Measurements from ENCODE around the gene PFKFB2.

Gene PFKFB2

DNA sequence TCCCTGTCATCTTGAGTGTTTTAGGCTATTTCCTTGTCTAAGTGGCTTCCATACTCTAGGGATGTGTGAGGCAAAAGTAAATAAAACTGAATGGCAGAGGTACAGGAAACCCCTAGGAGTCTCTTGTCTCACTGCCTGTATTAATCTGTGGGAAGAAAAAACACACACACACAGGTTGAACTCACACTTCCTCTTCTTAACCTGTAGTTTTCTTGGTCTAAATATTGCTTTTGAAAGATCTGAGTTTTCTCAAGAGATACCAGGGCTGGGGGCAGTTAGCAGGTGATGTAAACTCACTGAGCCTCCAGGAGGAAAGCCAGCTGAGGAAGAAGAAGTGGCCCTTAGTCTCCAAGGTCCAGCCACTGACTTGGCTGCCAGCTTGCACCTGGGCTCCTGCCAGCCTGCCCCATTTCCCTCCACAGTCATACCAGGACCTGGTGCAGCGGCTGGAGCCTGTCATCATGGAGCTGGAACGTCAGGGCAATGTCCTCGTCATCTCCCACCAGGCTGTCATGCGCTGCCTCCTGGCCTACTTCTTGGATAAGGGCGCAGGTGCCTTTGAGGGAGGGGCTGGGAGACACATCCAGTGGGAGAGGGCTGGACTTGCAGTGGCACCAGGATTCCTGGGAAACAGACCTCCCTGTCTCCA lies 16.9 kb downstream of the PFKFB2 start:
- DNase-seq = no peak

DNA sequence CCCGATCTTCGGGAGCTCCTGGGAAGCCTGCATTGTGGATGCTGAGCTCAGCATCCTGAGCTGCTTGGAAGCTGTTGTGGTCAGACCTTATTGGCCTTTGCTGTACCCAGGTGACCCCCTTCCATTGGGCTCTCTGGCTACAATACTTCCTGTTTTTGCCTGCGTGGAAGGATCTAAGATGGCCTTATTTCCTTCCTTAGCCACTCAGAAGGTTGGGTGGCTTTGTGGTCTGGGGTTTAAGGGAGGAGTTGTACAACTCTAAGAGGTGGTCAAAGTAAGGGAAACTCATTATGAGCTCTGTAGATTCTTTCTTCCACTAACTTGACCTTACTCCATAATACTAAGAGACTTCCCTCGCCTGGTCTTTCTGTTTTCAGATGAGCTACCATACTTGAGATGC lies 17.7 kb downstream of the PFKFB2 start:
- no peak for DNase-seq

DNA sequence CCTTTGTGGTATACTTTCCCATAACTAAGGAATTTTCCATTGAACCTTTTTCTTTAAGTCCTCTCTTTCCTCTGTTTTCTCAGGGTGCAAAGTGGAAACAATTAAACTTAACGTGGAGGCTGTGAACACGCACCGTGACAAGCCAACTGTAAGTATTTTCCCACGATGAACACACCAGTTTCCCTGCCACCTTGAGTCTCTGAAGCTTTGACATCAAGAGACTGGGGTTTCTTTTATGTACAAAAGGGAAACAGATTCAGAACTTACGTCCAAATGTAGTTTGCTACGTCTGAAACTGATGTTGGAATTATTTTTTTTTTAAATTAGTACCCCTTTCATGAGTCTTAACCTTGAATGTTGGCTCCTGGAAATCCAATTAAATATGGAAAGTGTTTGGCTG lies 18.4 kb downstream of the PFKFB2 start:
- no peak for DNase-seq

DNA sequence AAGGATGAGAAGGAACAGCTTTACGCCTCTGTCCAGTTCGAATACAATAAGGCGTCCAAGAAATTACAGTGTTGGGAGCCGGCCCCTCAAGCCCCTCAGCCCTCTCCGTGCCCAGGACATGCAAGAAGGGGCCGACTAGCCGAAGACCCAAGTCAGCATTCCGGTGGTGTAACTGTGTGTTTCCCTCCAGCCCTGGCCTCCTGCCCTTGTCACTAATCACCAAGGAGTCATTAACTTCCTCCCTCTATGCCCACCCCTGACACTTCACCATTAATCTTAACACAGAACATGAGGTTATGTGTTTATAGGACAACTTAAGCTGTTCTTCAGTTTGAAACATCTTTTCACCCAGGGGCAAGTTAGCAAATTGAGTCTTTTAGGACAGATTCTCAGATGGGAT lies 19.2 kb downstream of the PFKFB2 start:
- no peak for DNase-seq

DNA sequence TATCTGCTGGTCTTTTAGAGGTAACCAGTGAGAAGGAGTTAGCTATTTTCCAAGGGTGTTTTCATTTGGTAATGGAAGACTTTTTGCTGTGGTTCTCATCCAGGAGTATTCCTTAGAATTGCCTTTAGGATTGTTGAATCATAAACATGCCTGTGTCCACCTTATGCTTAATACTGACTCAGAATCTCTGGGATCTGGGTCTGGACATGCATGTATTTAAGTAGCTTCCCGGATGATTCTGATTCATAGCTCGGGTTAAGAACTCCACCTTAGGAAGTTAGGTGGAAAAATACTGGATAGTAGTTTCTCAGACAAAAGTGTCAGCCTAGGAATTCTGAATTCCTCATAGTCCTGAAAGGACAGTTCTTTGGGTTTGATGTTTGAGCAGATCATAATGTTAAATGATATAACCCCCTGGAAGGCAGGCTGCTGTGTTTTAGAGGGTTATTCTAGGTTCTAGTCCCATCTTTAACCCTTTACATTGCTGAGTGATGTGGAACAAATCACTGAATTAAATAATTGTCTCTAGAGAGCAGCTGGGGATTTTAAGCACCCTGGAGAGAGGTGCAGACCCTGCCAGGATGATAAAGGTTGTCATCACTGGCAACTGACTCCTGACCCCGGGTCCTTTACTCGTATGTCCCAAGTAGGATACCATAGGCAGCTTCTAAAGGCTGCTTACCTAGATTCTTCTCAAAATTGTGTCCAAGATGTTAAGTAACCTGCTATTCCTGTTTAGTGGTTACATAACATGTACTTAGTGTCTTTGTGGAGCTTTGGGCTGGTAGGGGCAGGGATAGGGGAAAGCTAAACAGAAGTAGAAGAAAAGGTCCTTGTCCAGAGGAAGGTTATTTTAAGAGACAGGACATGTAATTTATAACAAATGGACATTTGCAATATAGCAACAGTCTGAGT lies 21.1 kb downstream of the PFKFB2 start:
- DNase-seq = no peak

DNA sequence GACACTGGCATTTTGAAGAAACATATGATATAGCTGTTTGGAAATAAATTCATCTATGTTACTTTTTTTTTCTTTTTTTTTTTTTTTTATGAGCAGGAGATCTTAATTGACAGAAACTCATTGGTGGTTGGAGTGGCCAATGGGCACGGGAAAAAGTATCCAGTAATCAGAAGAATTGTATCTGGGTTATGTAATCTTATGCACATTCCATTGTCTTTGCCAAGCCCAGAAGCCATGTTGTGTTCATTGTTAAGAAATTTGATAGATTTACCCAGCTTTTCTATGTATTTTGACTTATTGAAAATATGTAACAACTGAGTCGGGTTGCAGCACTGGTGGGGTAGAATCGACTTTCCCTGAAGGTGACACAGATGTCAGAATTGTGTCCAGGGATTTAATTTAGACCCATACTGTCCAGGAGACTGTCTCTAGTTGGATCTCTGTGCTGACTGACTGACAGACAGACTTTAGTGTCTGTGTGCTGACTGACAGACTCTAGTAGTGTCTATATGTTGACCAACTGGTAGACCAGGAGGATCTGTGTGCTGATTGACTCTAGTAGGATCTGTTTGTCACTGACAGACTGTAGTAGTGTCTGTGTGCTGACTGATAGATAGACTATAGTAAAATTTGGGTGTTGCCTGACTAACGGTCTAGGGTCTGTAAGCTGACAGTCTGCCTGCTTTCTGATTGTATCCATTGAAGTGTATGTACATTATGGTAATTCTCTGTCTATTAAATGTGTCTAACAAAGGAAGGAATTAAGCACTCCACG lies 23.3 kb downstream of the PFKFB2 start:
- no peak for DNase-seq

DNA sequence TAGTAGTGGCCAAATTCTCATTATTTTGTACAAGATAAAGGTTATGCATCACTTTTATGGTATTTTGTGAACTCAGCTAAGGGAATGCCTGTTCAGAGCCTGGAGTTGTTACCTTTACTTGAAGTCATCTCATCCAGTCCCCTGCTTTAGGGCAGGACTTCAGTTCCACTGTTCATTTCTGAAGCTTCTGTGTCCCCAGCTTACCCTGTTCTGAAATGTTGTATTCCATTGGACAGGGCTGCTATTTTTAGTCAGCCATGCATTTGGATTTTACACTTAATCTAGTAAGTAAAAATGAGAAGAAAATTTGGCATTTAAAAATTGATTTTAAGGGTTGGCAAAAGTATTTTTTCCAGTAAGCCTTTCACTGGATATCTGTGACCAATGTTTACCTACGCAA lies 23.9 kb downstream of the PFKFB2 start:
- DNase-seq = no peak

DNA sequence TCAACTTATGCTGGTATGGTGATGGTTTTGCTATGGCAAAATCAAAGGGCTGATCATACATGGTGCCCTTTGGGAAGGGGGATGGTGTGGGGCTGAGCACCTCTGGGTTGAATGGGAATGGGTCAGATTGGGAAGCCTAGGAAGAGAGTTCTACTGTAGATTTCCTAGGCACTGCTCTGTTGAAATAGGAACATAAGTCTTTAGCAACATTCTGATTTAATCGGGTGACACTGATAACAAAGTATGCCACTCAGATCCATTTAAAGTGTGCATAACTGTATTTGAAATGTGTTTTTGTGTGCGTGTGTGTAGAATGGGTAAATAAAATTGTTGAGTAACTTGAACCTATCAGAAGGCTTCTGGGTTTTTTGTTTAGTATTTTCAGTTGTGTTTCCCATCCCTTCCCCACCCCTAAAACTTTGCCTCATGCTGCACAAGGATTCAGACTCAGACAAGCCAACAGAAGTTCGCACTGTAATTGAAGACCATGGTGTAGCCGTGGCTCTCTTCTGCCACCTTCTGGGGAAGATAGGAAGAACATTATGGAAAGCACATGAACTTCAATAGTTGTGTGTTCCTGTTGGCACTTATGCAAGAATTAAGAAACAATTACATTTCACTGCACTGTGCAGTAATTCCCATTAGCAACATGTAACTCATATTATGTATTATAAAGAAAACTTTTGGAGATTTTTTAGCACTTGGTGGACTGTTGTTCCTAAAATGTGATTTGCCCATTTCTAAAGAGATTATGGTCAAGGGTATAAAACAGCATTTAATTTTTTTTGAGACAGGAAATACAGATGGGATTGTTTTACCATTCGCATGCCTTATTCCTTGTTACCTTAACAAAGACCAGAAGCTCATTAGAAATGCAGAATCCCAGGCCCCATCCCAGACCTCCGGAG lies 24.6 kb downstream of the PFKFB2 start:
- DNase-seq = peak; percentile 35

DNA sequence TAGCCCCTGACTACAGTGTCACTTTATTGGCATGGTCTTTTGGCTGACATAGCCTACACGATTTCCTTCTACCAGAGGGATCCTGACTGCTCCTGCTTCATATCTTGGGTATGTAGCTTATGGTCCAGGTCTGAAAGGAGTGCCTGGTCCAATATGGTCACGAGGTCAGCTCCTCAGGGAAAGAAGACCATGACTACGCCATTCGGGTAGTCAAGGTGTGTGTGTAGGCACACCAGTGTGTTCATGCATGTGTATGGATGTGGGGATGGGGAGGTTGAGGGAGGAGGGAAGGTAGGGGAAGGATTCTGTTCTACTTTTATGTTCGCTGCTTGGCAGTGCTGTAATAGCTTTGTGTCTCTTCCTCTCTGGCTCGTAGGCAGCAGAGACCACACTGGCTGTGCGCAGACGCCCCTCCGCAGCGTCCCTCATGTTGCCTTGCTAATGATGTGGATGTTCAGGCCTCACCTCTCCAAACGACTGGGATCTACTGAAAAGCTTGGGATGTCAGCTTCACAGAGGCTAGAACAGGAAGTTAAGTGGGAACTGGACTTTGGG lies 25.6 kb downstream of the PFKFB2 start:
- DNase-seq = no peak

DNA sequence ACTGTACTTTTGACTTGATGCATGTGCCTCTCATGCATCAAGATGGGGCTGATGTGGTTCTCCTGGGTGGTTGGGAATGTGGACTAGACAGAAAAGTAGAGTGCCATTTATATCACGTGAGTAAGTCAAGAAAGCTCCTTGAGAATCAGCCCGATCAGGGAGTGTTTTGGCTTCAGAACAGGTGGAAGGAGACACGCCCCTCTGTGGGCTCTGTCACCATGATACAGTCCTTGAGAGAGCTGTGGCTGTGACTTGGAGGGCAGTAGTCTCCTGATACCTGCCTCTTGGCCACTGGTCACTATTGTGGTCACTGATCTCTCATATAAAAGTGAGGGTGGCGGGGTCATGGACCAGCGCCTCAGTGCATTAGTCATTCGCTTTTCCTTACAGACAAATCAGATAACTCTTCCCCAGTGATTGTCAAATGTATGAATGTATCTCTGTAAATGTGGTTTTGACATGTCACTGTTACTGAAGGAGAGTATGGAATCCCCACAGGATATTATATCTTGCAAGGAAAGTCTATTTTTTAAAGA lies 26.7 kb downstream of the PFKFB2 start:
- DNase-seq = no peak

DNA sequence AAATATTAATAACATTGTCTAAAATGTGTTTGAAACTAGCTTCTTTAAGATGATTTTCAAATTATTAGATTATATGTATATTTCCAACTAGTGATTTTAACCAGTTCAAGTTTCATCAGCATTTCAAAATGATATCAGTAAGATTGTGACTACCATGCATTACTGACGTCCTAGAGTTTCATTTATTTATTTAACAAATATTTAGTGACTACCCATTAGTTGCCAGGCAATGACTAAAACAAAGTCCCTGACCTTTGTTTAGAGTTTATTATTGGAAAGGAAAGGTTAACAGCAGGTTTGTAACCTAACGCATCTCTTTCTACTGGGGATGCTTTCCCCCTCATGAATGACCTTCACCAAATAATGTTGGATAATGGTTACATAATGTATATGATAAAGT lies 28.0 kb downstream of the PFKFB2 start:
- DNase-seq = no peak

DNA sequence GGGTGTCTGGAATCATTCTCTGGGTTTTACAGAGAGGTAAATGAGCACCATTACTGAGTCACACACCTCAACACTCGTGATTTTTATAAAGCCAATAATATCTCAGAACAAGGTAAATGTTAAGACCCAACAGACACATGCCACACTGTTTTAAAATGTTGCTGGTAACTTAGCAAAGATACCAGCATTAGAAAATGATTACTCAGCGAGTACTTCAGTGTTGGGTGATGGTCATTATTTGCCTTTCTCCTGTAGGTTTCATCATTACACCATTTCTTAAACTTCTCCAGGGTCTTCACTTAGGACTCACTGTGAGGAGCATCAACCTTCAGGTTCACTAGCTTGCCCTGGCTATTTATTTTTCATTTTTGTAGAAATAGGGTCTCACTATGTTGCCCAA lies 28.7 kb downstream of the PFKFB2 start:
- DNase-seq = no peak

DNA sequence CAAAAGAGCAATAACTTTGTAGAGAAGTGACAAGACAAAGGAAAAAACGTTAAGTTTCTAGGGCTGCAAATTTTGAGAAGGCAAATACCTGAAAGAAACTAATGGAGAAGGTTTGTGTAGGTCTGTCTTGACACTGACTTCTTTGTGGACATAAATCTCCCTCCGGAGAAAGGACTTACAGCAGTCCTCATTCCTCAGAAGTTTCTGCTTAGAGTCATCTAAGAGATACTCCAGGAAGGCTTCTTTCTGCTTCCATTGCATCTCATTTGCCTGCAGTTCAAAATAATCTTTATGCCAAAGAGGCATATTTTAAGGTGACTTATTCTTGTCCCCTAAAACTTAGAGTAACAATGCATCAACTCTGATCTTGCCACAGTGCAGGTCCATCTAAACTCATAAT lies 31.2 kb downstream of the PFKFB2 start:
- DNase-seq = no peak

DNA sequence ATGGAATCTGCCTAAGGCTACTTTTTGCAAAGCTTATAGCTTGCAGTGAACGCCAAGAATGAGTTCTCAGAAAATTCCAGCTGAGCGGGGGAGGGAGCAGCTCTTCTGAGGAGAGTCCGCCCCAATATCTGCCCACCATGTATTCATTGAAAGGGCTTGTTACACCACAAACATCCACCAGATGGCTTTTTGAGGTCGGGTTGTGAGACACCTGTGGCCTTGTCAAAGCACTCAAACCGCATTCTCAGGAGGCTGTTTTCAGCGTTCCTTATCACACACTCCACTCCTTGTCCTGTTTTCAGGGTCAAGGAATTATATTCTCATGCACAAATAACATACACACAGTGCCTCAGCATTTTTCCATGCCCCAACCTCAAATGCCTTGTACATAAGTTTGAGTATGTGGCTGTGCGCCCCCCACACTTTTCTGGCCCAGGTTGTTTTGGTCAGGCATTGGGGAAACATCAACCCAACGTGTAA lies 31.7 kb downstream of the PFKFB2 start:
- DNase-seq = peak; percentile 37

DNA sequence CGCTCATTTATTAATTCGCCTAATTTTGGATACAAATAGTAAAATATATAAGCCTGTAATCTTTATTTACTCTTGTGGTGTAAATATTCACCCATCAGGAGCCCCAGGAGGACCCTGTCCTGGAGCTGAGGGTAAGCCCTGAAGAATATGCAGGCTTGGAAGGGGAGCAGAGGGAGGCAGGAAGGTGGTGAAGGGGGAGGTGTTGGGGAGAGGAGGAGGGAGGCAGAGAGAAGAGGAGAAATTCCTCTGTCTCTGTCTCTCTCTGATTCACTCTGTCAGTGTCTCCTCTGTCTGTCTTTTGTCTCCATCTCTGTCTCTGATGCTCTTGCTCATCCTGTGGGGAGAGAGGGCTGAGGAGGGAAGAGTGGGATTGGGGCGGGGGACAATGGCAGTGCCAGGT lies 32.8 kb downstream of the PFKFB2 start:
- no peak for DNase-seq

DNA sequence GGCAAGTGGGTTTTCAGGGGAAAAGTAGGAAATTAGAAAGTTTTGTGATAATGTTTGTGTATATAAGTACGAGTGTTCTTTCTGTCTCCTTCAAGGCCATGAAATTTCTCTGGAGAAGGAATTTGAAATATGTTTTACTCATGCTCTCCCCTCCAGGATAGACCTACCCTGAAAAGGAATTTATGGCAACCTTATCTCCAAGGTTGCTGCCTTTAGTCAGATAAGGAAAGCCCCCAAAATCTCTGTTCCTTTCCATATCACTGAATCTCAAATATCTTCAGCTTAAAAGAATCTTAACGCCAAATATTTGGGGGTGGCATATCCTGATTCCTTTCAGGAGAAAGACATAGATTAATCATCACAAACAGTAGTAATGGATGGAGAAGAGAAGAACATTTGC lies 35.1 kb downstream of the PFKFB2 start:
- DNase-seq = no peak

DNA sequence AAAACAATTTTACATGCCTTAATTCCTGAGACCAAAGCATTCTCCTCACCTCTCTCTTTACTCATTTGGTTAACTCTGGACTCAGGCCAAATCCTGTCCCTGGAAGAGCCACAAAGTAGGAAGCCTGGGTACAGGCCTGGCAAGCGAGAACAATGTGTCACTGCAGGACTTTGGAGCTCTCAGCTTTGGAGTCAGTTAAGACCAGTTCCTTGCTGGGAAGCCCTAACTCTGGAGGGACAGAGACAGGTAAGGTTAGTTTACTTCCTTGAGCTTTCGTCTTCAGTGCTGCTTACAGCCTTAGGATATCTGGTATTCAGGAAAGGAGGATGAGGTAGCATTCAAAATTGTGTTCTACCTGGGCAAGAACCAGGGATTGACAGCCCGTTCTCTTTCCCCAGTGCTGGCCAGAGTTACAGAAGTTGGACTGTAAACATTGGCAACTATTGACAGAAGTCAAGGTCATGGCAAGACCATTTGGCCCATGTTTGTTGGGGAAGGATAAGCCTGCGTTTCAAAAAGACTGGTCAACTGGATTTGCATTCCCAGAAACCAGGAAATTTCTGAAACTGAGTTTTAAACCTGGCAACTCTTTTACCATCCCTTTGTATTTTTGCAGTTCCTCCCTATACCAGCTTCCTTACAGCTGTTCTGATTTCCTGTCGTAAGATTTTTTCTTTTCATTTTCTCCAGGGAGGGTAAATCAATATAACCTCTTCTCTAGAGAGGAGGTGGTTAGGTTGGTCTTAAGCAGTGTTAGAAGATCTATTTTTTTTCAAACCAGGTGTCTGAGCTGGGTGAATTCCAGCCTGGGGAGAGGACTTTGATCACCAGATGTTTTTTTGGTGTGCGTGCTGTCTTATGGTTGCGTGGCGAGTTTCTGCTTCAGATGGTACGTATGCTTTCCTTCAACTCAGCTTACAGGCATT lies 35.9 kb downstream of the PFKFB2 start, which contains the start of gene C4BPB:
C4BPB (plus strand) TSS at position 160 of the 926 bp plus-strand sequence; CDS start at position 832, 672 bp downstream.
- no peak for DNase-seq

DNA sequence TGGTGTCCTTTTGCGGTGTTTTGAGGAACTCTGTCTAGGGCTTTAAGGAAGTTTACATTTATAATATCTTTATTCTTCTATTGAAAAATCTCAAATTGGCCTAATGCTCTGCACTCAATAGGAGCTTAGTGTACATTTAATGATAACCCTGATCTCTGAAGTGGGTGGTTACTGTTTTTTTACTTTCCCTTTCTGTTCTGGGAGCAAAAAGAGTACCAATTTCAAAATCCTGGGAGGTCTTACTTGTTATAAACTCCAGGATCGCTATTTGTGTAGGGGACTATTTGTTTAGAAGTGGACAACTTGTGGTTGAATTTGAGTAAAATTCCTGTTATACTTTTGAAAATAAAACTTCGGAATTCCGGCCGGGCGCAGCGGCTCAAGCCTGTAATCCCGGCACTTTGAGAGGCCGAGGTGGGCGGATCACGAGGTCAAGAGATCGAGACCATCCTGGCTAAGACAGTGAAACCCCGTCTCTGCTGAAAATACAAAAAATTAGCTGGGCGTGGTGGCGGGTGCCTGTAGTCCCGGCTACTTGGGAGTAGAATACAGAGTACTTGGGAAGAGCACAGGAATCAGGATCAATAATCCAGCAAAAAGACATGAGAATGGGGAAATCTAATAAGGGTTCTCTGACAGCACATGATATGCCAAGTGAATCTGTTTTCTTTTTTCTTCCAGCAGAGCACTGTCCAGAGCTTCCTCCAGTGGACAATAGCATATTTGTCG lies 36.7 kb downstream of the PFKFB2 start:
- DNase-seq = no peak

DNA sequence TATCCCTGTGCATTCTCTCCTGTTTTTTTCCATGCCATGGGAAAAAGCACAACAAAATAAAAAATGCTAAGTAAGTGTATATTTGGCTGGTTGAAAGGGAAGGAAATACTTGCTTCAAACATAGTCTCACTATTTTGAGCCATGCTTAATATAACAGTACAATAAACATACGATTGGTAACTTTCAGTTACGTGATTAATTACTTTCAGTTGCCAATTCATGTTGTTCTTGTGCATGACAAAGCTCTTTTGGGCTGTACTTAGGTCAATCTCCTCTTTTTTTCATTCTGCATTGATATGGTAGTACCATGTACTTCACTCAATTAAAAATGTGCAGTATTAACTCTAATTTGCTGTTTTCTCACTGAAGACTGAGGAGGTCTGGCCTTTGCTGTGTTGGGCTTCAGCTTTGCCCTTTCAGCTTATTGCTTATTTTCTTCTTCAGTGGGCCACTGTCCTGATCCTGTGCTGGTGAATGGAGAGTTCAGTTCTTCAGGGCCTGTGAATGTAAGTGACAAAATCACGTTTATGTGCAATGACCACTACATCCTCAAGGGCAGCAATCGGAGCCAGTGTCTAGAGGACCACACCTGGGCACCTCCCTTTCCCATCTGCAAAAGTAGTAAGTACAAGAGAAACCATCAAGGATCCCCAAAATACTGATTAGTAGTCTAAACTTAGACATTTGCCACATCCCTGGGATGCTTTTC lies 38.3 kb downstream of the PFKFB2 start:
- DNase-seq = no peak

Measured in T1000 (cell line).